Measurements from ENCODE around the gene PCDHGA7.
"Not testable (repeated sequence)": the region's sequence is repeated elsewhere in the genome, so short reads cannot be mapped to it uniquely, and the experiment has no call there.

The PCDHGA7 gene

GRCh38 chr5:141382469-141383294 lies at the start of gene PCDHGA7:
TSS of gene PCDHGA7 (plus strand) at chr5:141382742. CDS start at chr5:141382900, 158 bp downstream.
- no peak for ATAC-seq

GRCh38 chr5:141338538-141339306 lies 43.8 kb upstream of the PCDHGA7 start, which contains the start of gene PCDHGA2:
TSS of gene PCDHGA2 (plus strand) at chr5:141338760.
- no peak for ATAC-seq

- ATAC-seq = not testable (repeated sequence)
These were observed 41.7 kb upstream of the PCDHGA7 start for GRCh38 chr5:141340781-141341354.

- ATAC-seq = no peak
These were observed 39.8 kb upstream of the PCDHGA7 start for GRCh38 chr5:141342773-141343172.

GRCh38 chr5:141343242-141343952 lies 39.1 kb upstream of the PCDHGA7 start, which contains the start of gene PCDHGA3:
TSS of gene PCDHGA3 (plus strand) at chr5:141343829. CDS start at chr5:141344034, 205 bp downstream.
- no peak for ATAC-seq

GRCh38 chr5:141343953-141344463 lies 38.5 kb upstream of the PCDHGA7 start:
- no peak for ATAC-seq

- ATAC-seq = no peak
These were observed 37.2 kb upstream of the PCDHGA7 start for GRCh38 chr5:141345327-141345726.

GRCh38 chr5:141346017-141346416 lies 36.5 kb upstream of the PCDHGA7 start:
- not testable (repeated sequence) for ATAC-seq

- no peak for ATAC-seq
These were observed 32.5 kb upstream of the PCDHGA7 start, which contains the start of gene PCDHGB1 for GRCh38 chr5:141349917-141350619. TSS of gene PCDHGB1 (plus strand) at chr5:141350099. CDS start at chr5:141350261, 162 bp downstream.

GRCh38 chr5:141351591-141351990 lies 31.0 kb upstream of the PCDHGA7 start:
- ATAC-seq = no peak

GRCh38 chr5:141354900-141355469 lies 27.6 kb upstream of the PCDHGA7 start, which contains the start of gene PCDHGA4:
TSS of gene PCDHGA4 (plus strand) at chr5:141355021. CDS start at chr5:141355108, 87 bp downstream.
- no peak for ATAC-seq

- ATAC-seq = no peak
These were observed 26.9 kb upstream of the PCDHGA7 start for GRCh38 chr5:141355641-141356040.

GRCh38 chr5:141356133-141356532 lies 26.4 kb upstream of the PCDHGA7 start:
- ATAC-seq = no peak

- ATAC-seq = no peak
These were observed 25.6 kb upstream of the PCDHGA7 start for GRCh38 chr5:141356950-141357349.

- no peak for ATAC-seq
These were observed 22.6 kb upstream of the PCDHGA7 start, which contains the start of gene PCDHGB2 for GRCh38 chr5:141359790-141360426. TSS of gene PCDHGB2 (plus strand) at chr5:141359994. CDS start at chr5:141360136, 142 bp downstream.

- no peak for ATAC-seq
These were observed 21.9 kb upstream of the PCDHGA7 start for GRCh38 chr5:141360685-141361084.

GRCh38 chr5:141362719-141363118 lies 19.8 kb upstream of the PCDHGA7 start:
- no peak for ATAC-seq

GRCh38 chr5:141363952-141364660 lies 18.4 kb upstream of the PCDHGA7 start, which contains the start of gene PCDHGA5:
TSS of gene PCDHGA5 (plus strand) at chr5:141364162. CDS start at chr5:141364331, 169 bp downstream.
- no peak for ATAC-seq
